HepG2 (cell line): ENCODE results near the gene KCNAB1. TPM values are rescaled to one million over a fixed set of nuclear protein-coding genes. Genes with fewer than 3 reads are reported as not detected.
A peak's percentile ranks its signal among the peaks of the same experiment; 100 is the strongest.

Experiments
- ATAC-seq: fragments of 200-7000 bp; cut with Tn5 transposase; 3 replicates; pipeline ENCODE4 v1.9.1; 2020; ENCODE audit warnings: mild to moderate bottlenecking, moderate library complexity
- BruUV-seq: library from RNA; stranded (reverse); fragments of 400-500 nt; replicated peaks from 2 replicates; lab custom pipeline; 2021; lab: Mats Ljungman, UMichigan
- CTCF ChIA-PET: fragments of 300-600 bp; formaldehyde crosslinking; extraction: SDS; loops from one replicate; lab custom pipeline; 2021; ENCODE audit warnings: low total read pairs, inconsistent platforms, low intra/inter-chr PET ratio; lab: Yijun Ruan, JAX
- POLR2A ChIA-PET: fragments of 350-600 bp; sonication (Branson Sonifier 250); formaldehyde crosslinking; loops from one replicate; lab custom pipeline; 2020; ENCODE audit warnings: antibody characterized with exemption, inconsistent platforms; lab: Yijun Ruan, JAX
- DNase-seq: peaks from one replicate; pipeline ENCODE4 v3.0.0-alpha.2; 2015; ENCODE audit warnings: low spot score
- FAIRE-seq: peaks from 3 replicates; lab custom pipeline; 2011; peaks lifted over from hg19 to GRCh38; lab: Jason Lieb, UNC
- H2AFZ ChIP-seq: one replicate; pipeline ENCODE4 v1.6.1; 2011; ENCODE audit warnings: low read length, inconsistent platforms
- H3K27ac ChIP-seq: fragments of 300-600 bp; 3 replicates; pipeline ENCODE4 v1.8.0; 2011; ENCODE audit warnings: mixed run types, mild to moderate bottlenecking, mixed read lengths, low read length, inconsistent platforms; ENCODE audit not compliant: insufficient read depth; ENCODE audit errors: extremely low read length
- H3K27me3 ChIP-seq, 2 experiments: fragments of 200-600 bp in 1 of 2; 2 replicates in 1 of 2; 3 replicates in 1 of 2; pipeline versions ENCODE4 v1.6.0 to v1.8.0; 2011; ENCODE audit warnings: low read length in 2 of 2, mild to moderate bottlenecking in 2 of 2, moderate library complexity in 2 of 2, inconsistent platforms in 1 of 2; ENCODE audit not compliant: insufficient read depth in 2 of 2, control insufficient read depth in 1 of 2
- H3K36me3 ChIP-seq, 2 experiments: fragments of 200-600 bp in 1 of 2; replicated peaks in 1 of 2; 2 replicates in 1 of 2; 3 replicates in 1 of 2; pipeline versions ENCODE4 v1.5.1 to v1.8.0; 2011; ENCODE audit warnings: low read length in 2 of 2, inconsistent platforms in 1 of 2; ENCODE audit not compliant: insufficient read depth in 2 of 2, control insufficient read depth in 1 of 2
- H3K4me1 ChIP-seq: 2 replicates; pipeline ENCODE4 v1.5.1; 2012; ENCODE audit warnings: low read length, inconsistent platforms; ENCODE audit not compliant: insufficient read depth
- H3K4me2 ChIP-seq: 2 replicates; pipeline ENCODE4 v1.6.0; 2011; ENCODE audit warnings: low read depth, low read length, inconsistent platforms
- H3K4me3 ChIP-seq, 3 experiments: fragments of 200-600 bp in 1 of 3; sonication (generic), shearing (Covaris generic) in 1 of 3; replicated peaks in 1 of 3; 2 replicates each; pipeline ENCODE4 v1.5.1; 2011 to 2016; ENCODE audit warnings: low read length in 3 of 3, inconsistent platforms in 2 of 3, low read depth in 2 of 3, mild to moderate bottlenecking in 2 of 3, control low read depth in 1 of 3, mixed read lengths in 1 of 3; ENCODE audit not compliant: insufficient read depth in 1 of 3
- H3K79me2 ChIP-seq: one replicate; pipeline ENCODE4 v1.6.1; 2011; ENCODE audit warnings: low read length, inconsistent platforms; ENCODE audit not compliant: insufficient read depth
- H3K9ac ChIP-seq: 2 replicates; pipeline ENCODE4 v1.6.0; 2011; ENCODE audit warnings: mild to moderate bottlenecking, low read depth, low read length, inconsistent platforms; ENCODE audit not compliant: insufficient read depth
- H3K9me3 ChIP-seq: 2 replicates; pipeline ENCODE4 v1.5.1; 2012; ENCODE audit warnings: mild to moderate bottlenecking, low read length
- H4K20me1 ChIP-seq: 2 replicates; pipeline ENCODE4 v1.6.0; 2011; ENCODE audit warnings: inconsistent platforms, mild to moderate bottlenecking, low read length, moderate library complexity; ENCODE audit not compliant: insufficient read depth
- CENPT ChIP-seq: sonication (generic); formaldehyde crosslinking; IDR thresholded peaks from 2 replicates; pipeline ENCODE4 v1.8.0; 2022; ENCODE audit warnings: low read depth, mild to moderate bottlenecking, moderate library complexity, missing genetic modification reagents
- CREB1 ChIP-seq, 2 experiments: fragments of 450-650 bp in 1 of 2; IDR thresholded peaks; 2 replicates each; pipeline ENCODE4 v1.6.1; 2016 to 2017; ENCODE audit warnings: control low read depth in 1 of 2, mild to moderate bottlenecking in 1 of 2, missing compliant biosample characterization in 1 of 2, missing genetic modification characterization in 1 of 2
- CSRNP2 ChIP-seq: sonication (generic); formaldehyde crosslinking; conservative IDR thresholded peaks from 2 replicates; pipeline ENCODE4 v1.8.0; 2022; ENCODE audit warnings: low read depth, missing genetic modification reagents
- E2F1 ChIP-seq: sonication (generic); formaldehyde crosslinking; IDR thresholded peaks from 2 replicates; pipeline ENCODE4 v1.5.0; 2020; ENCODE audit warnings: missing genetic modification reagents
- GLI4 ChIP-seq: sonication (generic); formaldehyde crosslinking; IDR thresholded peaks from 2 replicates; pipeline ENCODE4 v1.5.1; 2020; ENCODE audit warnings: missing genetic modification reagents, mild to moderate bottlenecking, moderate library complexity, borderline replicate concordance
- IKZF5 ChIP-seq: IDR thresholded peaks from 2 replicates; pipeline ENCODE4 v1.6.1; 2018; ENCODE audit warnings: missing genetic modification reagents, mild to moderate bottlenecking, missing compliant biosample characterization
- NR1H2 ChIP-seq: sonication (generic); formaldehyde crosslinking; IDR thresholded peaks from 2 replicates; pipeline ENCODE4 v1.8.1; 2022; ENCODE audit warnings: low read depth, missing genetic modification reagents, borderline replicate concordance
- RAD21 ChIP-seq: fragments of 450-650 bp; formaldehyde crosslinking; IDR thresholded peaks from 2 replicates; pipeline ENCODE4 v1.5.0; 2020; ENCODE audit warnings: mild to moderate bottlenecking
- ZNF501 ChIP-seq: sonication (generic); formaldehyde crosslinking; IDR thresholded peaks from 2 replicates; pipeline ENCODE4 v1.5.1; 2020; ENCODE audit warnings: mild to moderate bottlenecking, moderate library complexity, missing genetic modification reagents
- ZNF607 ChIP-seq: sonication (generic); formaldehyde crosslinking; IDR thresholded peaks from 2 replicates; pipeline ENCODE4 v1.5.1; 2020; ENCODE audit warnings: missing genetic modification reagents, mild to moderate bottlenecking, borderline replicate concordance
- WGBS: methylation state at CpG from one replicate; pipeline ENCODE4 v1.1.6; 2017; ENCODE audit warnings: low lambda C conversion rate; 5-methylcytosine and 5-hydroxymethylcytosine counted together
- in situ Hi-C: cut with HindIII; loops from 2 replicates; pipeline ENCODE4 v1.10.0; 2017; ENCODE audit warnings: low pct_unique_long_range_greater_than_20kb; ENCODE audit not compliant: extremely low pct_ligation_motif_present
- intact Hi-C: fragments of 100-400 bp; cut with micrococcal nuclease; formaldehyde crosslinking; loops from one replicate; pipeline ENCODE4 v1.10.0; 2022; ENCODE audit not compliant: unreplicated experiment
- polyA plus RNA-seq, 8 experiments: library from polyadenylated mRNA; depleted of rRNA in 3 of 8; stranded (reverse) in 7 of 8; unstranded in 1 of 8; fragments of >200 nt; fragmentation: Illumina TruSeq in 4 of 8; extraction: Trizol in 4 of 8; gene quantifications; 2 replicates each; pipeline versions ENCODE4 v1.2.1 to v1.2.3, GENCODE V29; 2011 to 2016; ENCODE audit warnings: low read depth in 4 of 8, missing spikeins in 1 of 8, mixed read lengths in 1 of 8; ENCODE audit not compliant: insufficient read depth in 1 of 8
- total RNA-seq, 5 experiments: library from RNA; depleted of rRNA; stranded (reverse); fragments of >200 nt; fragmentation: Illumina TruSeq; extraction: Trizol; gene quantifications; 2 replicates each; pipeline ENCODE4 v1.2.3, GENCODE V29; 2016; ENCODE audit warnings: low read depth in 1 of 5

Gene KCNAB1
- total and polyA plus RNA-seq, 2 of the 13 experiments (the other 11 are each of a cell fraction or from before 2014, with no cell fraction given): not detected

GRCh38 chr3:156174229-156174847 is 54.0 kb downstream of the KCNAB1 start (continued):
- no peak for TF ChIP-seq CSRNP2 (CRISPR knock-in tag)
- TF ChIP-seq E2F1: no peak
- no peak for TF ChIP-seq CENPT (CRISPR knock-in tag)
- TF ChIP-seq NR1H2 (CRISPR knock-in tag): no peak

GRCh38 chr3:156175570-156175969 is 55.2 kb downstream of the KCNAB1 start:
- no peaks in the 10 kb centered on the region for H3K79me2 ChIP-seq
- H3K4me1 ChIP-seq: no peaks in the 10 kb centered on the region
- ChIA-PET CTCF (no interaction called here), POLR2A (no interaction called here)
- in situ Hi-C loops: no loop called here
- ATAC-seq (no peak), DNase-seq (no peak), FAIRE-seq (no peak)
- H3K36me3 ChIP-seq: no peaks in the 10 kb centered on the region
- no peaks in the 10 kb centered on the region for H4K20me1 ChIP-seq
- H3K4me2 ChIP-seq: no peak overlapping the region
- no peak overlapping the region for H3K4me3 ChIP-seq
- no peak overlapping the region for H3K27ac ChIP-seq
- intact Hi-C loops: no loop called here
- H3K9me3 ChIP-seq: no peaks in the 10 kb centered on the region
- no TSS peak for BruUV-seq
- H3K9ac ChIP-seq: no peak overlapping the region
- H3K27me3 ChIP-seq: no peaks in the 10 kb centered on the region
- H2AFZ ChIP-seq: no peak overlapping the region
- WGBS: 35% methylated on average over 6 of the region's 7 CpGs
- TF ChIP-seq CREB1 (IDR thresholded peaks at IDR 0.05) (peak; percentile 71), CREB1 (CRISPR knock-in tag; IDR thresholded peaks at IDR 0.05) (no peak), ZNF501 (CRISPR knock-in tag) (no peak), GLI4 (CRISPR knock-in tag) (no peak), RAD21 (CRISPR knock-in tag) (no peak), IKZF5 (CRISPR knock-in tag) (no peak), ZNF607 (no peak)
